ENCODE results near the gene PTPRQ. TPM values are rescaled to one million over a fixed set of nuclear protein-coding genes. Genes with fewer than 3 reads are reported as not detected.

PTPRQ gene
- polyA plus RNA-seq, 2 of the 4 experiments (the other 2 are of a cell fraction), result 0.14 to 0.17 TPM

- Histone ChIP-seq H3K4me1 (no peaks in the 10 kb centered on the region), H3K27ac (no peak overlapping the region), H3K4me3 (no peak overlapping the region), H3K4me2 (no peak overlapping the region), H3K9me3 (no peaks in the 10 kb centered on the region)
- DNase-seq (ENCODE audit: low read depth in 1 of 2, low spot score in 1 of 2), result no peak
- FAIRE-seq, result no peak
- CTCF ChIA-PET, result no interaction called here
- TF ChIP-seq BHLHE40 (IDR thresholded peaks at IDR 0.05; ENCODE audit: low read depth, low read length) (no peak), EP300 (IDR thresholded peaks at IDR 0.05) (no peak), JUNB (IDR thresholded peaks at IDR 0.05) (no peak), HES2 (IDR thresholded peaks at IDR 0.05) (no peak), HMGXB4 (CRISPR knock-in tag; IDR thresholded peaks at IDR 0.05; ENCODE audit: borderline replicate concordance) (no peak), PHF8 (IDR thresholded peaks at IDR 0.05; ENCODE audit: borderline replicate concordance, low read depth) (no peak), RNF2 (IDR thresholded peaks at IDR 0.05; ENCODE audit: borderline replicate concordance, low read depth) (no peak), JUN (IDR thresholded peaks at IDR 0.05) (no peak), MAFK (IDR thresholded peaks at IDR 0.05; ENCODE audit: partially characterized antibody) (no peak), CHD4 (IDR thresholded peaks at IDR 0.05; ENCODE audit: borderline replicate concordance) (no peak), POLR2A (IDR thresholded peaks at IDR 0.05; ENCODE audit: low read length) (no peak), CEBPB (IDR thresholded peaks at IDR 0.05) (no peak)
- 83% methylated on average over 1 of the region's 1 CpG for WGBS (ENCODE audit: missing lambda C conversion rate)
- POLR2A ChIA-PET, result no interaction called here
- no peak for ATAC-seq
Observed at GRCh38 chr12:80415466-80415865, 28.6 kb upstream of the PTPRQ start.

GRCh38 chr12:80419644-80420043, 24.4 kb upstream of the PTPRQ start:
- no peak overlapping the region for H3K4me3 ChIP-seq
- CTCF ChIA-PET, result no interaction called here
- ATAC-seq, result no peak
- no peak for DNase-seq (ENCODE audit: low read depth in 1 of 2, low spot score in 1 of 2)
- H3K4me1 ChIP-seq, result no peaks in the 10 kb centered on the region
- no peak overlapping the region; the same call in 2 of the 3 replicates for H3K4me2 ChIP-seq
- no peak for FAIRE-seq
- POLR2A ChIA-PET, result no interaction called here
- H3K9me3 ChIP-seq, result no peaks in the 10 kb centered on the region
- TF ChIP-seq HOXB13 (CRISPR knock-in tag; IDR thresholded peaks at IDR 0.05; ENCODE audit: low read depth) (no peak), EHMT2 (IDR thresholded peaks at IDR 0.05; ENCODE audit: low read depth) (no peak), EP300 (IDR thresholded peaks at IDR 0.05) (no peak), HMGXB4 (CRISPR knock-in tag; IDR thresholded peaks at IDR 0.05; ENCODE audit: borderline replicate concordance) (no peak), CTCF (IDR thresholded peaks at IDR 0.05) (no peak), CBX8 (IDR thresholded peaks at IDR 0.05) (no peak), CBX2 (IDR thresholded peaks at IDR 0.05; ENCODE audit: borderline replicate concordance, low read depth) (no peak), MAZ (IDR thresholded peaks at IDR 0.05; ENCODE audit: borderline replicate concordance, low read depth, low read length) (no peak), MYC (IDR thresholded peaks at IDR 0.05; ENCODE audit: borderline replicate concordance, low read length) (no peak), BHLHE40 (IDR thresholded peaks at IDR 0.05; ENCODE audit: low read depth, low read length) (no peak), FOSL2 (IDR thresholded peaks at IDR 0.05) (no peak), FOSL2 (CRISPR knock-in tag; IDR thresholded peaks at IDR 0.05) (no peak), ESRRA (IDR thresholded peaks at IDR 0.05; ENCODE audit: borderline replicate concordance, low read length) (no peak), E2F6 (IDR thresholded peaks at IDR 0.05; ENCODE audit: borderline replicate concordance, low read depth) (no peak), MAX (IDR thresholded peaks at IDR 0.05) (no peak), ELK1 (IDR thresholded peaks at IDR 0.05; ENCODE audit: low read depth, low read length) (no peak), NR3C1 (IDR thresholded peaks at IDR 0.05) (no peak), TP53 (CRISPR knock-in tag; IDR thresholded peaks at IDR 0.05) (no peak), JUN (IDR thresholded peaks at IDR 0.05) (no peak), HDAC2 (IDR thresholded peaks at IDR 0.05) (no peak)
- H3K27ac ChIP-seq, result no peak overlapping the region
